ENCODE results near the gene TLR1. TPM values are rescaled to one million over a fixed set of nuclear protein-coding genes. Genes with fewer than 3 reads are reported as not detected.

TLR1 gene
- polyA plus RNA-seq, 3 donors: 2.9 to 5.9 (median 4.1) TPM

GRCh38 chr4:38757945-38758600 lies 46.5 kb downstream of the TLR1 start:
- 74 to 85% (median 83%) methylated on average over 6 of the region's 6 CpGs for WGBS, 3 donors
- H3K27ac ChIP-seq (ENCODE audit: low read depth, low read length): no peak overlapping the region

DNA sequence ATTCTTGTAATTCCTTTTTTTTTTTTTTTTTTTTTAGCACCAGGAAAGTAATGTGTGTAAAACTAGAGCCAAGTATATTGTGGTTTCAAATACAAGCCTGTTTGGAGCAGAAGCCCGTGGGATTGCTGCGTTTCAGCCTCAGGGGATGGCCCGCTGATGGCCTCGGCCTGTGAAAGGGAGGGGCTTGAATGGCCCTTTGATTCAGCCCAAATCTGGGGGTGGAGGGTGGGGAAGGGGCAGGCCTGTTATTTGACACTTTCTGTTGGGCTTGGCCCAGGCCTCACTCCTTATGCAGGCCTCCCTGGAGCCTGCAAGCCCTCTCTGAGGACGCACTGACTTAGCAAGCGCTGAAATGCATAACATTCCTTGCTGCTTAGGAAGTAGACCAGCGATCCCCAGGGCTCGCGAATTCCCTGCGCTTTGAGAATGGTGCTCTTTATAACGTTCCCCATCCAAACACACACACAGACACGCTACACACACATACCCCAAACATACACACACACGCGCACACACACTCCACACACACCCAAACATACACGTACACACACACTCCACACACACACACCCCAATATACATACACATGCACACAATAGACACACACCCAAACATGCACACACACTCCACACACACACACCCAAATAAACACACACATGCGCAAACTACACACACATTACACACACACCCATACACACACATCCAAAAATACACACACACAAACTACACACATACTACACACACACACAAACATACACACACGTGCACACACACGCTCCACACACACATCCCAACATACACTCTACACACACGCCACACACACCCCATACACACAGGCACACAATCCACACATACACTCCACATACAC lies 51.4 kb downstream of the TLR1 start:
- no peak overlapping the region for H3K27ac ChIP-seq (ENCODE audit: low read depth, low read length)
- WGBS, 3 donors: 55 to 67% (median 60%) methylated on average over 19 of the region's 19 CpGs

DNA sequence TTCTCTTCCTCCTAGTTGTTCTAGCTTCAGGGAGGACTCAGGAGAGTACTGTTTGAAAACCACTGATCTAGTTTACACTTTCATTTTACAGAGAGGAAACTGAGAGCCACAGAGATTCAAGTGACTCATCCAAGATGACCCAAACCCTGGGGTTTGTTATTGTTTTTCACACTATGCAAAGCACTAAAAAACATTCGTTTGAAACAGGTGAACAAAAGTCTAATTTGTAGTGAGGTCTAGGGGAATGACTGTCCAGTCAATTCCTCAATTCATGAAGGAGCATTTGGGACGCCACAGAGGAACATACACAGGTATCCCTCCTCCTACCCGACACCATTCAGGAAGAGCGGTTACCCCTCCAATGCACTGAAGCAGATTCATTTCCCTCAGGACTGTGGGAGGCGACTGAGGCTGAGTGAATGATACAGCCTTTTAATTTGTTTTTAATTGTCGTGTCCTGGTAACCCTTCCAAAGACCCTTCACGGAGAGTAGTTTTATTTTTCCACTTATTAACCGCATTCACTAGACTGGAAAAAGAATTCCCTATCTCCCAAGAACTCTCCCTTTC lies 52.1 kb downstream of the TLR1 start:
- no peak overlapping the region for H3K27ac ChIP-seq (ENCODE audit: low read depth, low read length)
- WGBS, 3 donors: 53 to 80% (median 56%) methylated on average over 8 of the region's 8 CpGs

GRCh38 chr4:38751341-38752010 lies 53.1 kb downstream of the TLR1 start:
- 89 to 91% (median 90%) methylated on average over 13 of the region's 13 CpGs for WGBS, 3 donors
- H3K27ac ChIP-seq (ENCODE audit: low read depth, low read length): no peak overlapping the region

GRCh38 chr4:38749336-38749735 lies 55.3 kb downstream of the TLR1 start:
- 77 to 87% (median 83%) methylated on average over 4 of the region's 4 CpGs for WGBS, 3 donors
- H3K27ac ChIP-seq (ENCODE audit: low read depth, low read length): no peak overlapping the region

DNA sequence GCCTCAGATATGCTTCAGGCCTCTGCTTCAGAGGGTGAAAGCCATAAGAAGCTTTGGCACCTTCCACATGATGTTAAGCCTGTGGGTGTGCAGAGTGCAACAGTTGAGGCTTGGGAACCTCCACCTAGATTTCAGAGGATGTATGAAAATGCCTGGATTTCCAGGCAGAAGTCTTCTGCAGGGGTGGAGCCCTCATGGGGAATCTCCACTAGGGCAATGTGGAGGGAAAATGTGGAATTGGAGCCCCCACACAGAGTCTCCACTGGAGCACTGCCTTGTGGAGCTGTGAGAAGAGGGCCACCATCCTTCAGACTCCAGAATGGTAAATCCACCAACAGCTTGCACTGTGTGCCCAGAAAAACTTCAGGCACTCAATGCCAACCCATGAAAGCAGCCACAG lies 57.0 kb downstream of the TLR1 start:
- no peak overlapping the region for H3K27ac ChIP-seq (ENCODE audit: low read depth, low read length)

Other genes starting within 250 kb of the TLR1 start
- 10 to 100 TPM; 12.8 to 30.0 (median 23.7) TPM for gene KLF3, start 140.6 kb downstream of the TLR1 start, polyA plus RNA-seq
- gene TLR10, start 21.8 kb downstream of the TLR1 start, polyA plus RNA-seq: under 1 TPM; 0.15 to 0.45 (median 0.18) TPM
- gene TLR6, start 52.0 kb upstream of the TLR1 start, polyA plus RNA-seq: under 1 TPM; 0.14 to 0.88 (median 0.79) TPM
- 10 to 100 TPM; 11.0 to 50.7 (median 20.6) TPM for gene FAM114A1, start 63.0 kb upstream of the TLR1 start, polyA plus RNA-seq
- under 1 TPM in 2 of 3 donors, not detected in 1; 0.25 to 0.28 TPM for gene TMEM156, start 227.6 kb upstream of the TLR1 start, polyA plus RNA-seq

Measured in adipose tissue (tissue), 3 donors.